Skeletal muscle cell (primary cell): Measurements from ENCODE around the gene MGAT4B.
A peak's percentile ranks its signal among the peaks of the same experiment; 100 is the strongest.

Experiments
- DNase-seq: peaks from one replicate; pipeline ENCODE4 v3.0.0-alpha.2; 2010; ENCODE audit warnings: low read depth
- H3K4me3 ChIP-seq: 2 replicates; pipeline ENCODE4 v1.5.1; 2011; ENCODE audit warnings: low read depth, mild to moderate bottlenecking, control low read depth, low read length, moderate library complexity

Gene MGAT4B

GRCh38 chr5:179815491-179816249, 9.0 kb upstream of the MGAT4B start:
- no peak overlapping the region for H3K4me3 ChIP-seq

GRCh38 chr5:179814090-179814489, 7.4 kb upstream of the MGAT4B start:
- no peak overlapping the region for H3K4me3 ChIP-seq
- no peak for DNase-seq

More at GRCh38 chr5:179815491-179816249, 9.0 kb upstream of the MGAT4B start:
- DNase-seq = no peak

- no peak for DNase-seq
- no peak overlapping the region for H3K4me3 ChIP-seq
Observed at GRCh38 chr5:179812997-179813607, 6.4 kb upstream of the MGAT4B start.

- H3K4me3 ChIP-seq = no peak overlapping the region
- no peak for DNase-seq
Observed at GRCh38 chr5:179812135-179812825, 5.6 kb upstream of the MGAT4B start.

GRCh38 chr5:179805529-179806249, 977 bp downstream of the MGAT4B start:
- peak overlapping the region; percentile 77 for H3K4me3 ChIP-seq
- no peak for DNase-seq

GRCh38 chr5:179805070-179805528, 1.6 kb downstream of the MGAT4B start:
- peak overlapping the region; percentile 77 for H3K4me3 ChIP-seq
- DNase-seq = no peak

GRCh38 chr5:179804555-179804947, 2.1 kb downstream of the MGAT4B start:
- DNase-seq = no peak
- H3K4me3 ChIP-seq = peak overlapping the region; percentile 77

- DNase-seq = no peak
- no peak overlapping the region for H3K4me3 ChIP-seq
Observed at GRCh38 chr5:179803651-179804554, 2.8 kb downstream of the MGAT4B start.

GRCh38 chr5:179802950-179803562, 3.6 kb downstream of the MGAT4B start:
- no peak overlapping the region for H3K4me3 ChIP-seq
- DNase-seq = no peak

GRCh38 chr5:179802207-179802883, 4.3 kb downstream of the MGAT4B start:
- DNase-seq = no peak
- no peak overlapping the region for H3K4me3 ChIP-seq

GRCh38 chr5:179801304-179802206, 5.1 kb downstream of the MGAT4B start:
- no peak overlapping the region for H3K4me3 ChIP-seq
- peak; percentile 18 for DNase-seq

- DNase-seq = no peak
Observed at GRCh38 chr5:179800696-179801201, 5.9 kb downstream of the MGAT4B start.

GRCh38 chr5:179800071-179800695, 6.5 kb downstream of the MGAT4B start:
- no peak overlapping the region for H3K4me3 ChIP-seq

More at GRCh38 chr5:179800696-179801201, 5.9 kb downstream of the MGAT4B start:
- H3K4me3 ChIP-seq = no peak overlapping the region

GRCh38 chr5:179799644-179799973, 7.1 kb downstream of the MGAT4B start:
- H3K4me3 ChIP-seq = no peak overlapping the region
- no peak for DNase-seq

More at GRCh38 chr5:179800071-179800695, 6.5 kb downstream of the MGAT4B start:
- no peak for DNase-seq

- DNase-seq = no peak
- no peak overlapping the region for H3K4me3 ChIP-seq
Observed at GRCh38 chr5:179798771-179799643, 7.7 kb downstream of the MGAT4B start.
